Fibroblast of skin of scalp (primary cell): Measurements from ENCODE around the gene ELOF1. TPM values are rescaled to one million over a fixed set of nuclear protein-coding genes. Genes with fewer than 3 reads are reported as not detected.
"Not testable (repeated sequence)": the region's sequence is repeated elsewhere in the genome, so short reads cannot be mapped to it uniquely, and the experiment has no call there.

Experiments
- DNase-seq: peaks from one replicate; pipeline ENCODE4 v3.0.0-alpha.2; 2013
- polyA plus RNA-seq, 2 experiments: library from polyadenylated mRNA; unstranded; fragments of 120-200 nt; gene quantifications; one replicate each; pipeline ENCODE4 v1.2.1, GENCODE V29; 2013; ENCODE audit not compliant: insufficient read length in 2 of 2

The ELOF1 gene
- polyA plus RNA-seq (2013, experiment 1 of 2; ENCODE audit: insufficient read length), result 70.3 TPM
- polyA plus RNA-seq (2013, experiment 2 of 2; ENCODE audit: insufficient read length), result 62.2 TPM

GRCh38 chr19:11558881-11559828 is at the start of gene ELOF1:
Gene ELOF1 (minus strand): TSS chr19:11559230. CDS start chr19:11554347, 4,883 bp downstream.
- DNase-seq, result peak; percentile 97

- no peak for DNase-seq
These were observed 47.5 kb upstream of the ELOF1 start for GRCh38 chr19:11606484-11606883.

GRCh38 chr19:11599704-11600103 is 40.7 kb upstream of the ELOF1 start:
- DNase-seq, result not testable (repeated sequence)

GRCh38 chr19:11598746-11599145 is 39.7 kb upstream of the ELOF1 start:
- no peak for DNase-seq

GRCh38 chr19:11598103-11598483 is 39.1 kb upstream of the ELOF1 start:
- DNase-seq, result no peak

GRCh38 chr19:11597202-11598102 is 38.4 kb upstream of the ELOF1 start, which contains the start of gene ZNF627:
Gene ZNF627 (plus strand): TSS chr19:11597483. CDS start chr19:11597628, 145 bp downstream.
- peak; percentile 99 for DNase-seq

GRCh38 chr19:11596156-11596555 is 37.1 kb upstream of the ELOF1 start:
- no peak for DNase-seq

- no peak for DNase-seq
These were observed 35.1 kb upstream of the ELOF1 start for GRCh38 chr19:11594084-11594483.

- DNase-seq, result no peak
These were observed 29.1 kb upstream of the ELOF1 start for GRCh38 chr19:11587975-11588631.

- DNase-seq, result peak; percentile 76
These were observed 28.4 kb upstream of the ELOF1 start for GRCh38 chr19:11587302-11587974.

- DNase-seq, result no peak
These were observed 27.3 kb upstream of the ELOF1 start for GRCh38 chr19:11586331-11586730.

- no peak for DNase-seq
These were observed 22.7 kb upstream of the ELOF1 start for GRCh38 chr19:11581740-11582139.

- DNase-seq, result no peak
These were observed 21.1 kb upstream of the ELOF1 start for GRCh38 chr19:11580116-11580515.

- DNase-seq, result no peak
These were observed 19.5 kb upstream of the ELOF1 start for GRCh38 chr19:11578258-11579142.

GRCh38 chr19:11577451-11578257 is 18.6 kb upstream of the ELOF1 start, which contains the start of gene ACP5:
Gene ACP5 (minus strand): TSS chr19:11577645. CDS start chr19:11577317, 328 bp downstream.
- DNase-seq, result no peak

GRCh38 chr19:11576227-11576626 is 17.2 kb upstream of the ELOF1 start:
- no peak for DNase-seq

- no peak for DNase-seq
These were observed 15.7 kb upstream of the ELOF1 start for GRCh38 chr19:11574689-11575088.

GRCh38 chr19:11573763-11574162 is 14.7 kb upstream of the ELOF1 start:
- DNase-seq, result not testable (repeated sequence)

- DNase-seq, result not testable (repeated sequence)
These were observed 14.3 kb upstream of the ELOF1 start for GRCh38 chr19:11573354-11573753.

GRCh38 chr19:11570039-11570462 is 11.0 kb upstream of the ELOF1 start:
- DNase-seq, result no peak
